GM10266 (cell line): ENCODE data around the gene INO80C.
A peak's percentile ranks its signal among the peaks of the same experiment; 100 is the strongest.

Experiments used
- DNase-seq: peaks from one replicate; pipeline ENCODE4 v3.0.0; 2012; ENCODE audit errors: extremely low spot score
- TF ChIP-seq, protein P1 (sequence below): IDR thresholded peaks from 2 replicates; pipeline ENCODE4 v1.5.1; 2012; ENCODE audit warnings: mild to moderate bottlenecking, low read depth; ENCODE audit not compliant: control insufficient read depth, insufficient read depth; ENCODE audit errors: missing control alignments

INO80C gene

GRCh38 chr18:35466334-35466733 is 31.4 kb downstream of the INO80C start:
- TF ChIP-seq, protein P1, sequence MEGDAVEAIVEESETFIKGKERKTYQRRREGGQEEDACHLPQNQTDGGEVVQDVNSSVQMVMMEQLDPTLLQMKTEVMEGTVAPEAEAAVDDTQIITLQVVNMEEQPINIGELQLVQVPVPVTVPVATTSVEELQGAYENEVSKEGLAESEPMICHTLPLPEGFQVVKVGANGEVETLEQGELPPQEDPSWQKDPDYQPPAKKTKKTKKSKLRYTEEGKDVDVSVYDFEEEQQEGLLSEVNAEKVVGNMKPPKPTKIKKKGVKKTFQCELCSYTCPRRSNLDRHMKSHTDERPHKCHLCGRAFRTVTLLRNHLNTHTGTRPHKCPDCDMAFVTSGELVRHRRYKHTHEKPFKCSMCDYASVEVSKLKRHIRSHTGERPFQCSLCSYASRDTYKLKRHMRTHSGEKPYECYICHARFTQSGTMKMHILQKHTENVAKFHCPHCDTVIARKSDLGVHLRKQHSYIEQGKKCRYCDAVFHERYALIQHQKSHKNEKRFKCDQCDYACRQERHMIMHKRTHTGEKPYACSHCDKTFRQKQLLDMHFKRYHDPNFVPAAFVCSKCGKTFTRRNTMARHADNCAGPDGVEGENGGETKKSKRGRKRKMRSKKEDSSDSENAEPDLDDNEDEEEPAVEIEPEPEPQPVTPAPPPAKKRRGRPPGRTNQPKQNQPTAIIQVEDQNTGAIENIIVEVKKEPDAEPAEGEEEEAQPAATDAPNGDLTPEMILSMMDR, result no peak
- peak; percentile 45 for DNase-seq

GRCh38 chr18:35465329-35465728 is 32.4 kb downstream of the INO80C start:
- no peak for DNase-seq
- TF ChIP-seq, protein P1, result no peak

DNA sequence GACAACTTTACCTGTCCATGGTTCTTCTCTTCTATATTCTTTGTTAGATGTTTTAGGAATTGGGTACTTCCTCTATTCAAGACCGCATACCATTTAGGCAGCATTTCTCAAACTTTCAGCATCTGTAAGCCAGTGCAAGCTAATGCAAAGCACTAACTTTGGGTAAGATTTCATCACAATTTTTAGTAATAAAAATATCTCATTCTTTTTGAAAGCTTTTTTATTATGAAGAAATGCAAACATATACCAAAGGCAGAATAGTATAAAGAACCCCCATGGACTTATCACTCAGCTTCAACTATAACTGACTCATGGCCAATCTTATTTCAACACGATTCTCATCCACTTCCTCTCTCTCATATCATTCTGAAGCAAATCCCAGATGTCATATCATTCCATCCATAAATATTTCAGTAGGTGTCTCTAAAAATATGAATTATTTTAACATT is 32.9 kb downstream of the INO80C start:
- TF ChIP-seq, protein P1, result no peak
- no peak for DNase-seq

DNA sequence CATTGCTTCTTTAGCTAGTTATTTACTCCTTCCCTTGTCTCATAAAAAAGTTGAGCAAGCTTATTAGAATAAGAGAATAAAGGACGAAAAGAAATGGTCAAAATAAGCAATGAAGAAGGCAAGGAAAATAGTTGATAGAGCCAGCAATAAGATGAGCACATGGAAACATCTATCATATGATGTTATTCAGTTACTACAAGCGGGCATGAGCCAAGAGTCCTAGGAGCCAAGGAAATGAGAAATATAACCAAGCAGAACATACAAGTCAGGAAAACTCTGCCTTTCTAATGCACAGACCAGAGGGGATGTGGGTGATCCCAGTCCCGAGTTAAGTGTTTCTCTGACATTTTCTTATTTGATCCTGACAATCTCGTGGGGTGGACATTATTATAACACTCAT is 33.9 kb downstream of the INO80C start:
- TF ChIP-seq, protein P1, result no peak
- no peak for DNase-seq

GRCh38 chr18:35463050-35463449 is 34.7 kb downstream of the INO80C start:
- DNase-seq, result no peak
- TF ChIP-seq, protein P1, result no peak

DNA sequence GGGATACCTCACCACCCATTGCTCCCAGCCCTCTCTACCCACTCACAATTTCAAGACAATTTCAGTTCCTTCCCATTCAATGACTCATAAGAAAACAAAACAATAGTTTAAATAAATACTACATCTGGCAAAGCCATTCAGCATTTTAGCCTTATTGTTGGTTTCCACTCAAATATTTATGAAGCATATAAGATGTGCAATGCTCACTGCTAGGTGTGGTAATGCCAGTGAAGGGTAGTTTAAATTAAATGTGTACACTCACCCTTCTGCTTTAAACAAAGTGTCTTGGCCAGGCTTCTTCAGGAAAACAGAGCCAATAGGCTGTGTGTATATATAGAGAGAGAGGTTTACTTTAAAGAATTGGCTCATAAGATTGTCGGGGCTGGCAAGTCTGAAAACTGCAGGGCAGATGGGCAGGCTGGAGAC is 37.0 kb downstream of the INO80C start:
- TF ChIP-seq, protein P1, result no peak

DNA sequence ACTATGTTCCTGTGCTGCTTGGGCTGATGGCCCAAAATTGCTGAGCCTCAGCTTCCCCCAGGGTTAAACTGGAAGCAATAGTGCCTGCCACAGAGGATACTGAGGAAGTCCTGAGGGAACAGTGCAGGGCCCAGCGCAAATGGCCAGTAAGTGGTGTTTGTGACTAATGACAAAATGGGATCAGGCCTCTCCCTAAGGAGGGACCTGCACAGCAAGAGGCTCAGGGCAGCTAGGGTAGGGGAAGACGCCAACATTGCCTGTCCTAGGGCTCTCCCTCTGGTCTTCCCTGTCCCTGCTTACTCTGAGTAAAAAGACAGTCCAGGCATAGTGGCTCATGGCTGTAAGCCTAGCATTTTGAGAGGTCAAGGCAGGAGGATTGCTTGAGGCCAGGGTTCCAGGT is 37.8 kb downstream of the INO80C start:
- DNase-seq, result no peak
- TF ChIP-seq, protein P1, result no peak

More for the DNA sequence above, 37.0 kb downstream of the INO80C start:
- no peak for DNase-seq
